Panc1 (cell line): ENCODE measurements around the gene RASGRF2.

Experiments
- CTCF ChIP-seq: fragments of 450-650 bp; IDR thresholded peaks from 2 replicates; pipeline ENCODE4 v1.5.1; 2017; ENCODE audit warnings: mild to moderate bottlenecking
- POLR2AphosphoS5 ChIP-seq: IDR thresholded peaks from 2 replicates; pipeline ENCODE4 v1.6.1; 2012; ENCODE audit warnings: mild to moderate bottlenecking, low read depth, low read length, moderate library complexity

- TF ChIP-seq CTCF (no peak), POLR2AphosphoS5 (no peak)
Measured at GRCh38 chr5:81156732-81157131, 196.6 kb downstream of the RASGRF2 start.
